GM18505 (cell line): ENCODE measurements around the gene THSD4.

ENCODE experiments used
- ATAC-seq: cut with Tn5 transposase; IDR thresholded peaks from one replicate; pipeline ENCODE4 v1.9.1; 2021; ENCODE audit not compliant: unreplicated experiment
- POLR2A ChIP-seq: IDR thresholded peaks from 4 replicates; pipeline ENCODE4 v1.6.1; 2011; ENCODE audit warnings: borderline replicate concordance; ENCODE audit not compliant: insufficient read depth, insufficient read length; ENCODE audit errors: extremely low read depth

The THSD4 gene

DNA sequence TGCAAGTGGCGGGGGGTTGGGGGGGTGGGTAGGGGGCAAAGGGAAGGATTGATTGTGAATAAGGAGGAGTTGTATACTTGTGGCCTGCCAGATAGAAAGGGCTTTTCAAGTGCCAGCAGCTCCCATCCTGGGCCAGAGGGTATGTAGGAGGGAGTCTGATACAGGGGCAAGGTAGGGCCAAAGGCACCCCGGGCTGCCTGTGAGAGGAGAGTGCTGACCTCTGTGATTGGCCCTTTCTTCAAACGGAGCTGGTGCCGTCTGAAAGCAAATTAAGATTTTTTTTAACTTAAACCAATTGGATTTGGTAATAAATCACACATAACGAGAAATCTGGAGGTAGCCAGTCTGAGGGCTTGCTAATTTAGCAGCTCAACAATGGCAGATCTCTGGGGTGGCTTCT is 229.9 kb downstream of the THSD4 start:
- TF ChIP-seq POLR2A = no peak
- ATAC-seq = no peak

DNA sequence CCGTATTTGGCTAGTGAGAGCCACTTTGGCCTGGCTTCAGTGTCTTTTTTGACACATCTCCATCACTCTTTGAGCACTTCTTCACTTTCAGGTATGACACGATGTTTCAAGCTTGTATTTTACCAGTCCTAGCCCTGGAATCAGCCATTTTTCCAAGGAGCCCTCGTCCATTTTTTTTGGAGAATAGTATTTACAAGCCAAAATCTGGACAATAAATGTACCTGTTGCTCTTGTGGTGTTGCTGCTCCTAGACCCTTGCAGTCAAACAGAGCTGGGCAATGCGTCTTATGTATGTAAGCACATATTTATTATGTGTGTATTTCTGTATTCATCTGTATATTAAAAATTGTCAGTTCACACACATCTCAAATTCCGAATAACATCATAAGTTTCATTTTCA is 231.2 kb downstream of the THSD4 start:
- no peak for TF ChIP-seq POLR2A
- no peak for ATAC-seq

- no peak for ATAC-seq
- TF ChIP-seq POLR2A = no peak
Measured at GRCh38 chr15:71348597-71348996, 233.3 kb downstream of the THSD4 start.

DNA sequence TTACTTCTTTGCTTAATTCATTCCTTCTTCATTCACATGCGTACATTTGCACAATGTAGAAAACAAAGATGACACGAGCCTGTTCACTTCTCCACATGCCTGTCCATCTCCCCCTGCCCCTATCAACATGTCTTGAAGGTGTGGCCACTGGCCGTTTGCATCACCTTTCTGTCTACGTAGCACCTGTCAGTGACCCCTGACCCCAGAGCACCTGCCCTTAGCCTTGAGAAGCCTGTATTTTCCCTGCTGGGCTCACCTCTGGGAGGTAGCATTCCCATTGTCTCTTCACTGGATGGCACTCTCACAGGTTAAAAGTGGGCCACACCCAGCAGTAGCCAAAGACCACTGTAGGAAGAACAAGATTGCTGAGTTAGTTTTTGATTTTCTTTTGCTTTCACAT is 234.1 kb downstream of the THSD4 start:
- TF ChIP-seq POLR2A = no peak
- ATAC-seq = no peak

GRCh38 chr15:71349736-71350526 is 234.7 kb downstream of the THSD4 start:
- no peak for ATAC-seq
- TF ChIP-seq POLR2A = no peak

DNA sequence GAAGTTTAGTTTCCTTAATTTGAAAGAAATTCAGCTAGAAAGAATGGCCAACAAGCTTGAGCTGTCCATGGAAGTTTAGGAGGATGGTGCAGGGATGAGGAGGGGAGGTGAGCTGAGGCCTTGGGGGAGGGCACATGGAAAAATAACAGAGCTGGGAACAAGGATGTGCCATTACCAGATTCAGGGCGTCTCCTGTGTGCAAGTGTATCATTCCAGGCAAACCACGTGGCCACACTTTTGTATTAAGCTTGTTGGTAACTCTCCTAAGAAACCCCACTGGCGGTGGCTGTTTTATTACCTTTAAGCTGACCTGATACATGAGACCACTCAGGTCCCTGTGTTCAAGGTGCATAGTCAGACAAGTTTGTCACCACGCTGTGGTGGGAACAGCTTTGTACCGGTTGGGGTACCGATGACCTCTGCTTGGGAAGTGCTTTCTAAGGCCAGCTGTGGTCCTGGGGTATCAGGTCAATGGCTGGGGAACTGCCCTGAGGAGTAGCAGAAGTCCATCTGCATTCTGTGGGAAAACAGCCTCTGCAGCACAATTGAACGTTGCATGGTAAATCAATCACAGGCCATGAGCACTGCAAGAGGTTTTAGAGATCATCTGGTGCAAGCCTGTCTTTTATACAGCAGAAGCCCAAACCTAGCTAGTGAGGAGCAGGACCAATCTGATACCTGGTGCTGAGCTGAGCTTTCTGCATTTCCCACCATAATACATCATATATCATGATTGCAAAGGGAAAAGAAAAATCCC is 235.5 kb downstream of the THSD4 start:
- TF ChIP-seq POLR2A = no peak
- no peak for ATAC-seq

- ATAC-seq = no peak
- no peak for TF ChIP-seq POLR2A
Measured at GRCh38 chr15:71352125-71352524, 236.9 kb downstream of the THSD4 start.

GRCh38 chr15:71352765-71353164 is 237.5 kb downstream of the THSD4 start:
- TF ChIP-seq POLR2A = no peak
- no peak for ATAC-seq

GRCh38 chr15:71353171-71353570 is 237.9 kb downstream of the THSD4 start:
- ATAC-seq = no peak

GRCh38 chr15:71355268-71355667 is 240.0 kb downstream of the THSD4 start:
- ATAC-seq = no peak

More at GRCh38 chr15:71353171-71353570, 237.9 kb downstream of the THSD4 start:
- no peak for TF ChIP-seq POLR2A

DNA sequence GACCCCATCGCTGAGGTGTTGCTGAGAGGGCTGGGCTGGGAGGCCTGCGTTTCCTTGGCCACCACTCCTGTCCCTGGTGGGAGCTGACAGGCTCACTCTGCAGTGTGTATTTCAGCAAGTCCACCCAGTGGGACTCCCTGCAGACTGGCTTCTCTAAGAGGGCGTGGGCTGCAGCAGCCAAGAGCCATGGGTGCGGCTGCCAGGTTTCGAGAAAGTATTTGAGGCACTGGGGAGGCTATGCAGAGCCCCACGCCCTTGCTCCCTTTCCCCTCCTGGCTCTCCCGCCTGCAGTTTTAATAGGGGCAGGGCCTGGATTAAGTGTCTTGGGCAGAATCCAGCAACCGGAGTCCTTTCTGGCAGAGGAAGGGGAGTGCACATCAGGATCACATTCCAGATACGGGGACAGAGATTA is 242.1 kb downstream of the THSD4 start:
- no peak for ATAC-seq
- TF ChIP-seq POLR2A = no peak

More at GRCh38 chr15:71355268-71355667, 240.0 kb downstream of the THSD4 start:
- TF ChIP-seq POLR2A = no peak

GRCh38 chr15:71357967-71358366 is 242.7 kb downstream of the THSD4 start:
- TF ChIP-seq POLR2A = no peak
- no peak for ATAC-seq

DNA sequence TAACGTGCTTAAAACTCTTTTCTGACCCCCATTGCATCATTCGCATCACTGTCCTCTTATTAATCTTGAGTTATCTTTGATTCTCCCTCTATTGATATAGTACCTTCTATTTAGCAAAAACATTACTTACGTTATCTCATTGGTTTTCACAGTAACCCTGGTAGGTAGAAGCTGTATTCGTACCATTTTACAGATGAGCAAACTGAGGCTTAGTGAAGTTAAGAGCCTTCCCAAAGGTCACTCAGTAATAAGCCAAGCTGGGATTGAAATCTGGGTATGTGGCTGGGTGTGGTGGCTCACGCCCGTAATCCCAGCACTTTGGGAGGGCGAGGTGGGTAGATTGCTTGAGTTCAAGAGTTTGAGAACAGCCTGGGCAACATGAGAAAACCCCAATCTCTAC is 244.0 kb downstream of the THSD4 start:
- no peak for TF ChIP-seq POLR2A
- no peak for ATAC-seq

GRCh38 chr15:71362556-71362955 is 247.3 kb downstream of the THSD4 start:
- ATAC-seq = no peak

More at GRCh38 chr15:71362556-71362955, 247.3 kb downstream of the THSD4 start:
- TF ChIP-seq POLR2A = no peak
